ENCODE results near the gene DUXB.

DUXB gene

DNA sequence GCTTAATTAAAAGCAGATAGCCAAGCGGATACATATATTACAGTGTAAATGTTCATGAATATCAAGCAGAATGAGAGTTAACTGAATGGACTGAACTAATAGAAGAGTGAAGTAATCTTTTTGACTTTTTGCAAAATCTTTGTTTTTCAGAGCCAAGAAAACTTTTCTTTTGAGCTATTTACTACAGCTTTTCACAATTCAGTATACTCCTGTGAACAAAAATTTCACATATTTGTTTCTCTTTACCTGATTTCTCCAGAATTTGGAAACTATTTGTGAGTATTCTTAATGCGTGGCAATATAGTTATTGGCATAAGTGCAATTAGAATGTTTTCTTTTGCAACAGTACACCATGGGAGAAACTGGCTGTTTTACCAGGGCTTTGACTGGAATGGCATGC, 9.1 kb upstream of the DUXB start:
- no peak overlapping the region for H3K4me3 ChIP-seq (ENCODE audit: low read length)
- TF ChIP-seq, protein P1, sequence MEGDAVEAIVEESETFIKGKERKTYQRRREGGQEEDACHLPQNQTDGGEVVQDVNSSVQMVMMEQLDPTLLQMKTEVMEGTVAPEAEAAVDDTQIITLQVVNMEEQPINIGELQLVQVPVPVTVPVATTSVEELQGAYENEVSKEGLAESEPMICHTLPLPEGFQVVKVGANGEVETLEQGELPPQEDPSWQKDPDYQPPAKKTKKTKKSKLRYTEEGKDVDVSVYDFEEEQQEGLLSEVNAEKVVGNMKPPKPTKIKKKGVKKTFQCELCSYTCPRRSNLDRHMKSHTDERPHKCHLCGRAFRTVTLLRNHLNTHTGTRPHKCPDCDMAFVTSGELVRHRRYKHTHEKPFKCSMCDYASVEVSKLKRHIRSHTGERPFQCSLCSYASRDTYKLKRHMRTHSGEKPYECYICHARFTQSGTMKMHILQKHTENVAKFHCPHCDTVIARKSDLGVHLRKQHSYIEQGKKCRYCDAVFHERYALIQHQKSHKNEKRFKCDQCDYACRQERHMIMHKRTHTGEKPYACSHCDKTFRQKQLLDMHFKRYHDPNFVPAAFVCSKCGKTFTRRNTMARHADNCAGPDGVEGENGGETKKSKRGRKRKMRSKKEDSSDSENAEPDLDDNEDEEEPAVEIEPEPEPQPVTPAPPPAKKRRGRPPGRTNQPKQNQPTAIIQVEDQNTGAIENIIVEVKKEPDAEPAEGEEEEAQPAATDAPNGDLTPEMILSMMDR (IDR thresholded peaks at IDR 0.05; ENCODE audit: insufficient read depth, low read depth, low read length, missing control alignments), result no peak
- no peak for DNase-seq (ENCODE audit: low read depth)

DNA sequence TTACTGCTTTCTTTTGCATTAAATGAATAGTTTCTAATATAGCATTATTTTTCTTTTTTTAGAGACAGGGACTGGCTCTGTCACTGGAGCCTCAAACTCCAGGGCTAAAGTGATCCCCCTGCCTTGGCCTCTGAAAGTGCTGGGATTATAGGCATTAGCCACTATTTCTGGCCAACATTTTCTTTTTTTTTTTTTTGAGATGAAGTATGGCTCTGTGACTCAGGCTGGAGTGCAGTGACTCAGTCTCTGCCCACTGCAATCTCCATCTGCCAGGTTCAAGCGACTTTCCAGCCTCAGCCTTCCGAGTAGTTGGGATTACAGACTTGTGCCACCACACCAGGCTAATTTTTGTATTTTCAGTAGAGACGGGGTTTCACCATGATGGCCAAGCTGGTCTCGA, 2.0 kb upstream of the DUXB start:
- H3K4me3 ChIP-seq (ENCODE audit: low read length), result no peak overlapping the region
- TF ChIP-seq, protein P1 (IDR thresholded peaks at IDR 0.05; ENCODE audit: insufficient read depth, low read depth, low read length, missing control alignments), result no peak
- peak; percentile 45 for DNase-seq (ENCODE audit: low read depth)

DNA sequence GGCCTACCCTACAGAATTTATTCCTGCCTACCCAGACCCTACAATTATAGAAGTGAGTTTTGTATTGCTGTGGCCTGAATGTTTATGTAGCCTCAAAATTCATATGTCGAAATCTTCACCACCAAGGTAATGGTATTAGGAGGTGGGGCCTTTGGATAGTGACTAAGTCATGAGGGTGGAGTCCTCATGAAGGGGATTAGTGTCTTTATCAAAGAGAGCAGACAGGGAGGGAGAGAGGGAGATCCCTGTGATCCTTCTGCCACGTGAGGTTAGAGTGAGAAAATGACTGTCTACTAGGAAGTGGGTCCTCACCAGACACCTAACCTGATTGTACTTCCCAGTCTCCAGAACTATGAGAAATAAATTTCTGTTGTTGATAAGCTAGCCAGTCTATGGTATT, 981 bp upstream of the DUXB start:
- DNase-seq (ENCODE audit: low read depth), result peak; percentile 60
- H3K4me3 ChIP-seq (ENCODE audit: low read length), result no peak overlapping the region
- TF ChIP-seq, protein P1 (IDR thresholded peaks at IDR 0.05; ENCODE audit: insufficient read depth, low read depth, low read length, missing control alignments), result no peak

DNA sequence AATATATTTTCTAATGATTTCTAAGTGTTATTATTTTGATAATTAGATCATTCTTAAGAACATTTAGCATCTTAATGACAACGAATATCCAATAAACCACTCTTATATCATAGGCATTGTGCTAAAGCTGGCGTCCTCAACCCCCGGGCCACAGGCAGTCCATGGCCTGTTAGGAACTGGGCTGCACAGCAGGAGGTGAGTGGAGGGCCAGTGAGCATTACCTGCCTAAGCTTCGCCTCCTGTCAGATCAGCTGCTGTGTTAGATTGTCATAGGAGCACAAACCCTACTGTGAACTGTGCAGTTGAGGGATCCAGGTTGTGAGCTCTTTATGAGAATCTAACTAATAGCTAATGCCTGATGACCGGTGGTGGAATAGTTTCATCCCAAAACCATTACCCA, 3.7 kb downstream of the DUXB start:
- no peak overlapping the region for H3K4me3 ChIP-seq (ENCODE audit: low read length)
- DNase-seq (ENCODE audit: low read depth), result no peak
- TF ChIP-seq, protein P1 (IDR thresholded peaks at IDR 0.05; ENCODE audit: insufficient read depth, low read depth, low read length, missing control alignments), result no peak

DNA sequence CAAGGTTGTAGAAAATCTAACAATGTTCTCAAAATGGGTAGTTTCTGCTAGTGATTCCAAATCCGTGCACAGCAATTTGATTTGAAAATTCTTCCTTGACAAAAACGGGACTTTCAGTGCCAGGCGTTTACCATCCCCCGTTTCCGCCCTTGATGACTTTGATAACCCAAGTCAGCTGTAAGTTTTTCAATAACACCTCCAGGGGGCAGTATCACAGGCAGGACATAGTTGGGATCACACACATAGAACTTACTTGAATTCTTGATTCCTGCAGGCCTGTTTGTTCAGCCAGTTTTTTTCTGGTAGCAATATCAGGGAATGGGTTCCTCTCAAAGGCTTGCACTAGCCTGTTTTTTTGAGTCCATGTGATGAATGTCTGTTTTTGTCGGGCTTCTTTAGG, 5.6 kb downstream of the DUXB start:
- TF ChIP-seq, protein P1 (IDR thresholded peaks at IDR 0.05; ENCODE audit: insufficient read depth, low read depth, low read length, missing control alignments), result no peak
- no peak overlapping the region for H3K4me3 ChIP-seq (ENCODE audit: low read length)
- DNase-seq (ENCODE audit: low read depth), result no peak

DNA sequence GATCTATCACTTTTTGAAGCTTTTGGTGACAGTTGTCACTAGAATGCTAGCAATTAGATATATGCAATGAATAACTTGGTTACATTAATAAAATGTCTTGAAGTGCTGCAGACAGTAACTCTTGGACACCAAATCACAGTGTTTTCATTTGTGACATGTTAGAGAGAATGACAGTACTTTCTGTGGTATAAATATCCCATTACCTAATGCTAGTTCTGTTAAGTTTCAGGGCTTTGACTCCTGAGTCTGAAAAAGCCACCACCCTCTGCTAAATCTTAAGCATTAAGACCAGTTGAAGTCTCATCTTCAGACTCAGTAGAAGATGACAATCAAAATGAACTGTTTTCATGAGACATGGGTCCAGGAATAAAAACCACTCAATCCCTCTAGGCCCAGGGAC, 13.9 kb downstream of the DUXB start:
- DNase-seq (ENCODE audit: low read depth), result no peak
- no peak overlapping the region for H3K4me3 ChIP-seq (ENCODE audit: low read length)
- TF ChIP-seq, protein P1 (IDR thresholded peaks at IDR 0.05; ENCODE audit: insufficient read depth, low read depth, low read length, missing control alignments), result no peak

DNA sequence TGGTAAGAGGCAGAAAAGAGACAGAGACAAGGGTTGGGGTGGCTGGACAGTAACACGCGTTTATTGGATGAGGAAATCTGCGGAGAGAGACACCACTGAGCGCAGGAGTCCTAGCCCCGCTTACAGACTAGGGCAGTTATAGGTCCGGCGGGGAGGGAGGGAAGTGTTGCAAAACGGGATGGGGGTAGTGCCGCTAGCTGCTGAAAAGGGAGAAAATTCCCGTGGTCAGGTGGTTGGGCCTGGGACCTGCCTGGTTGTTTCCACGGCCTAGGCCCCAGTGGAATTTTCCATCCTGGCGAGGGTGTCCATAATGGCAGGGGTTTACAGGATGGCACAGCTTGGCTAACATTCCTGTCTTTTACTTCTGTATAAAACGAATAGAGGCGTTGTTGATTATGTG, 19.0 kb downstream of the DUXB start:
- DNase-seq (ENCODE audit: low read depth), result no peak
- H3K4me3 ChIP-seq (ENCODE audit: low read length), result no peak overlapping the region
- TF ChIP-seq, protein P1 (IDR thresholded peaks at IDR 0.05; ENCODE audit: insufficient read depth, low read depth, low read length, missing control alignments), result no peak

All from epithelial cell of esophagus (primary cell).